SJSA1 (cell line): ENCODE measurements around the gene MSN. TPM values are rescaled to one million over a fixed set of nuclear protein-coding genes. Genes with fewer than 3 reads are reported as not detected.
"Not testable (repeated sequence)": the region's sequence is repeated elsewhere in the genome, so short reads cannot be mapped to it uniquely, and the experiment has no call there.

Experiments
- DNase-seq, 2 experiments: peaks; one replicate each; pipeline ENCODE4 v3.0.0-alpha.2; 2015 to 2020; ENCODE audit warnings: low spot score in 2 of 2, low read depth in 1 of 2
- H3K27ac ChIP-seq: fragments of 250-450 bp; sonication (Bioruptor Pico); 2 replicates; pipeline ENCODE4 v1.5.1; 2020; ENCODE audit warnings: mild to moderate bottlenecking, moderate library complexity
- H3K27me3 ChIP-seq: fragments of 250-450 bp; sonication (Bioruptor Pico); replicated peaks from 2 replicates; pipeline ENCODE4 v1.5.1; 2020; ENCODE audit warnings: mild to moderate bottlenecking, moderate library complexity
- H3K36me3 ChIP-seq: fragments of 250-450 bp; sonication (Bioruptor Pico); 2 replicates; pipeline ENCODE4 v1.5.1; 2020; ENCODE audit warnings: mild to moderate bottlenecking
- H3K4me1 ChIP-seq: fragments of 250-450 bp; sonication (Bioruptor Pico); replicated peaks from 2 replicates; pipeline ENCODE4 v1.6.1; 2021; ENCODE audit warnings: mild to moderate bottlenecking
- H3K4me3 ChIP-seq: fragments of 250-450 bp; sonication (Bioruptor Pico); 2 replicates; pipeline ENCODE4 v1.5.1; 2020; ENCODE audit warnings: mild to moderate bottlenecking
- H3K9me3 ChIP-seq: fragments of 250-450 bp; sonication (Bioruptor Pico); replicated peaks from 2 replicates; pipeline ENCODE4 v1.5.1; 2020; ENCODE audit warnings: mild to moderate bottlenecking
- total RNA-seq: library from RNA; depleted of rRNA; stranded (reverse); fragments of >200 nt; shearing (Covaris generic); gene quantifications from 2 replicates; pipeline ENCODE4 v1.2.3, GENCODE V29; 2014; rRNA removed

Gene MSN
- total RNA-seq, result 296 and 381 TPM in 2 replicates

- H3K27ac ChIP-seq, result peak within 1 kb of the TSS; percentile 98
- peak within 1 kb of the TSS; percentile 87 for H3K4me3 ChIP-seq
- H3K4me1 ChIP-seq, result peaks cover 28% of the 10 kb centered on the region
- peaks cover 33% of the 10 kb centered on the region for H3K36me3 ChIP-seq
- DNase-seq, result peak; percentile 68 to 76
- no peaks in the 10 kb centered on the region for H3K9me3 ChIP-seq
- no peaks in the 10 kb centered on the region for H3K27me3 ChIP-seq
Observed at GRCh38 chrX:65667503-65668376, at the start of gene MSN. TSS of gene MSN (plus strand) at chrX:65667654. CDS start at chrX:65667842, 188 bp downstream.

DNA sequence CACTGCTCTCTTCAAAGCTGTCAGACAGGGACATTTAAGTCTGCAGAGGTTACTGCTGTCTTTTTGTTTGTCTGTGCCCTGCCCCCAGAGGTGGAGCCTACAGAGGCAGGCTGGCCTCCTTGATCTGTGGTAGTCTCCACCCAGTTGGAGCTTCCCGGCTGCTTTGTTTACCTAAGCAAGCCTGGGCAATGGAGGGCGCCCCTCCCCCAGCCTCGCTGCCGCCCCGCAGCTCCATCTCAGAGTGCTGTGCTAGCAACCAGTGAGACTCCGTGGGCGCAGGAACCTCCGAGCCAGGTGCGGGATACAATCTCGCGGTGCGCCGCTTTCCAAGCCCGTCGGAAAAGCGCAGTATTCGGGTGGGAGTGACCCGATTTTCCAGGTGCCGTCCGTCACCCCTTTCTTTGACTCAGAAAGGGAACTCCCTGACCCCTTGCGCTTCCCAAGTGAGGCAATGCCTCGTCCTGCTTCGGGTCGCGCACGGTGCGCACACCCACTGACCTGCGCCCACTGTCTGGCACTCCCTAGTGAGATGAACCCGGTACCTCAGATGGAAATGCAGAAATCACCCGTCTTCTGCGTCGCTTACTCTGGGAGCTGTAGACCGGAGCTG lies 47.3 kb upstream of the MSN start:
- DNase-seq, H3K9me3 ChIP-seq, H3K36me3 ChIP-seq, H3K27ac ChIP-seq, H3K4me3 ChIP-seq, H3K27me3 ChIP-seq, H3K4me1 ChIP-seq: not testable (repeated sequence)

DNA sequence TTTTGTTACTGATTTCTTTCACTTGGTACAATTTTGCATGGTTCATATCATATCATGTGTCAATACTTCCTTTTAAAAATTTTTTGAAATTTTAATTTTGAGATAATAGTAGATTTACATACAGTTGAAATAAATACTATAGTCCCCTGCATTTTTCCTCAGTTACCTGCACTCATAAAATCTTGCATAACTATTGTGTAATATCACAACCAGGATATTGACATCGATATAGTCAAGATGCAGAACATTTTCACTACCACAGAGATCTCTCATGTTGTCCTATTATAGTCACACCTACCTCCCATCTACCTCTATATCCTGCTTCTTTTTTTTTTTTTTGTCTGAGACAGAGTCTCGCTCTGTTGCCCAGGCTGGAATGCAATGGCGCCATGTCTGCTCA lies 36.7 kb upstream of the MSN start:
- no peak for DNase-seq
- no peaks in the 10 kb centered on the region for H3K9me3 ChIP-seq

GRCh38 chrX:65633826-65634225 lies 33.6 kb upstream of the MSN start:
- no peaks in the 10 kb centered on the region for H3K27me3 ChIP-seq
- no peaks in the 10 kb centered on the region for H3K9me3 ChIP-seq
- no peak overlapping the region for H3K27ac ChIP-seq
- DNase-seq, result no peak
- H3K36me3 ChIP-seq, result no peaks in the 10 kb centered on the region
- no peak overlapping the region for H3K4me3 ChIP-seq
- H3K4me1 ChIP-seq, result no peaks in the 10 kb centered on the region

More for the DNA sequence above, 36.7 kb upstream of the MSN start:
- H3K4me1 ChIP-seq, result no peaks in the 10 kb centered on the region
- H3K27ac ChIP-seq, result no peak overlapping the region
- H3K4me3 ChIP-seq, result no peak overlapping the region
- H3K27me3 ChIP-seq, result no peaks in the 10 kb centered on the region
- H3K36me3 ChIP-seq, result no peaks in the 10 kb centered on the region

GRCh38 chrX:65634732-65635131 lies 32.7 kb upstream of the MSN start:
- DNase-seq, result no peak
- no peak overlapping the region for H3K27ac ChIP-seq
- H3K36me3 ChIP-seq, result no peaks in the 10 kb centered on the region
- no peaks in the 10 kb centered on the region for H3K9me3 ChIP-seq
- H3K4me3 ChIP-seq, result no peak overlapping the region
- no peaks in the 10 kb centered on the region for H3K4me1 ChIP-seq
- H3K27me3 ChIP-seq, result no peaks in the 10 kb centered on the region

DNA sequence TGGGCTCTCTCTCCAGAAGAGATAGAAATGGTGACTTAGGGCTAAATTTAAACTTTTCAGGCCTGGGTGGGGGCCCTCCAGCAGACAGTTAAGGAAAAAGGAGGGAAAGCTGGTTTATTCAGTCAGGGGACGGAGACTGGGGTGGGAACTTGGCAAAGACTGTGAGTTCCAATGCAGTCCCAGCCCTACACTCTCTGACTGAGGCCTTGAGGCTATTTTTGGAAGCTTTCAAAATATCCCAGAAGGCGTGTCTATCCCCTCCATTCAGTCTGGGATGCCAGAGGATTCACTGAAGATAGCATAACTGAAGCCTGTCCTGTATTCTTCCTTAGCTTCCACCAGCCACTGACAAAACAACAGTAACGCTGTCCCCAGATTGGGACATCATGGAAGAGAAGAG lies 32.1 kb upstream of the MSN start:
- H3K27ac ChIP-seq, result no peak overlapping the region
- H3K9me3 ChIP-seq, result no peaks in the 10 kb centered on the region
- H3K36me3 ChIP-seq, result no peaks in the 10 kb centered on the region
- H3K4me1 ChIP-seq, result no peaks in the 10 kb centered on the region
- no peak overlapping the region for H3K4me3 ChIP-seq
- DNase-seq, result no peak
- H3K27me3 ChIP-seq, result no peaks in the 10 kb centered on the region

- Histone ChIP-seq H3K9me3 (no peaks in the 10 kb centered on the region), H3K27ac (no peak overlapping the region), H3K36me3 (no peaks in the 10 kb centered on the region), H3K4me1 (no peaks in the 10 kb centered on the region), H3K27me3 (no peaks in the 10 kb centered on the region), H3K4me3 (no peak overlapping the region)
- DNase-seq, result no peak
Observed at GRCh38 chrX:65635822-65636221, 31.6 kb upstream of the MSN start.

DNA sequence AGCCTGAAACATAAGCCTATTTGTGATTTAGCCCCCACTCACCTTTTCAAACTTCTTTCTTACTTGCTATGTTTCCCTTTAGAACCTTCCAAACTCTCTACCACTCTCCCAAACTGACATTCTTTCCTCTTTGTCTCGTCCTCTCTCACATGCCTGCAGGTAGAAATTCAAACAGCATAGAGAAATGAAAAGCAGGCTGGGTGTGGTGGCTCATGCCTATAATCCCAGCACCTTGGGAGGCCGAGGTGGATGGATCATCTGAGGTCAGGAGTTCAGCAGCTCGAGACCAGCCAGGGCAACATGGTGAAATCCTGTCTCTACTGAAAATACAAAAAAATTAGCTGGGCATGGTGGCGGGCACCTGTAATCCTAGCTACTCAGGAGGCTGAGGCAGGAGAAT lies 31.2 kb upstream of the MSN start:
- DNase-seq, H3K27ac ChIP-seq, H3K27me3 ChIP-seq, H3K4me3 ChIP-seq, H3K9me3 ChIP-seq, H3K36me3 ChIP-seq, H3K4me1 ChIP-seq: not testable (repeated sequence)

- Histone ChIP-seq H3K27ac (no peak overlapping the region), H3K9me3 (no peaks in the 10 kb centered on the region), H3K4me3 (no peak overlapping the region), H3K36me3 (no peaks in the 10 kb centered on the region), H3K4me1 (no peaks in the 10 kb centered on the region), H3K27me3 (no peaks in the 10 kb centered on the region)
- no peak for DNase-seq
Observed at GRCh38 chrX:65637335-65637734, 30.1 kb upstream of the MSN start.

DNA sequence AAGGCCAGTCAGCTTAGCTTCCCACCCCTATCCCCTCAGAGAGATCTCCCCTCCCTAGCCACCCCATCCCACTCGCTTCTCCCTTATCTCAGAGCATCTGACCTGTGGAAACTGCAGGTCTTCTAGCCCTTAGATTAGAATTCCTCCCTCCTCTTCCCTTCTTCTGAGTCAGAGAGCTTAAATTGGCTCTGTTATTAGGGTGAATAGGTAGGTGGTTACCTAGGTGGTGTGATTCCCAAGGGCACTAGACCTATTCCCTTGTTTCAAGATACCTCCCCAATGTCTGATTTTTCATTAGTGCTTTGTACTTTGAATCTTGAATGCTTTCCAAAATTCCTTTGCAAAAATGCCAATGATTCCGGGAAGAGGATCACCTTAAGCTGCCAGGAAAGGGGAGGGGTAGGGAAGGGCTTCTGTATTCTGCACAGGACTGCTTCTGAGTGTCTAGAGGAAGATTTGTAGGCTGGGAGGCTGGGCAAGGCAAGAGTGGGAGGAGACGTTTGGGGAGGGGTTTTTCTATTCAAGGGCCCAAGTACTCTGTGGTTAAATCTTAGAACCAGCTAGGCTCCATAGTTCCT lies 24.5 kb upstream of the MSN start:
- Histone ChIP-seq H3K27ac (no peak overlapping the region), H3K4me1 (peaks cover 24% of the 10 kb centered on the region)
- DNase-seq, result no peak

GRCh38 chrX:65643531-65644052 lies 23.9 kb upstream of the MSN start:
- Histone ChIP-seq H3K27me3 (no peaks in the 10 kb centered on the region), H3K4me3 (no peak overlapping the region), H3K36me3 (no peaks in the 10 kb centered on the region), H3K4me1 (peaks cover 24% of the 10 kb centered on the region), H3K27ac (no peak overlapping the region), H3K9me3 (no peaks in the 10 kb centered on the region)
- DNase-seq, result no peak

More for the DNA sequence above, 24.5 kb upstream of the MSN start:
- Histone ChIP-seq H3K27me3 (no peaks in the 10 kb centered on the region), H3K9me3 (no peaks in the 10 kb centered on the region), H3K36me3 (no peaks in the 10 kb centered on the region), H3K4me3 (no peak overlapping the region)

DNA sequence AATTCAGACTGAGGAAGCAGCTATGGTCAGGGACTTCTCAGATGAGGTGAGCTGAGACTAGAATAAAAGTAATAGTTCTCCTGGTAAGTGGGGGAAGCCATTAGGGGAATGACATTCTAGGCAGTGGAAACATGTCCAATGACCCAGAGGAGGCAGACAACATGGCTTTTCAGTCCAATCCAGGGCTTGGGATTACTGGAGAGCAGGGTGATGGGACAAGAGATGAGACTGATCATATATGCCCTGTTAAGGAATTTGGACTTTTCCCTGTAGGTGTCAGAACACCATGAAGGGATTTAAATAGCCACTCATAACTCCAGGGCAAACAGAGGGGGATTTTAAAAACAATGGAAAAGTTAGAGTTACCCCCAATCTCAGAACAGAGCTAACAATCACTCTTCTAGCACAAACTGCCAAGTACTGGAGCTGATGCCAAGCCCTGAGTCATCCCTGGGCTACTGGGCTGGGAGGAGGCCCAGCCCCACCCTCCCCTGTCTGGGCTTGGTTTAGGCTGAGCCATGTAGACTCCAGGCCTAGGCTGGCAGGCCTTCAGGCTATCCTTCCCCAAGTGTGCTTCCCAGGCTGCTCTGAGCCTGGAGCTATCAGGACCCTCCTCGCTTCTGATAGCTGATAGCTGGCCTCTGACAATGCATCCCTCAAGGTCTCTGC lies 22.7 kb upstream of the MSN start:
- Histone ChIP-seq H3K4me3 (no peak overlapping the region), H3K36me3 (no peaks in the 10 kb centered on the region), H3K9me3 (no peaks in the 10 kb centered on the region), H3K27me3 (no peaks in the 10 kb centered on the region), H3K27ac (peak overlapping the region; percentile 16), H3K4me1 (peaks cover 24% of the 10 kb centered on the region)
- peak; percentile 73 to 75 for DNase-seq

DNA sequence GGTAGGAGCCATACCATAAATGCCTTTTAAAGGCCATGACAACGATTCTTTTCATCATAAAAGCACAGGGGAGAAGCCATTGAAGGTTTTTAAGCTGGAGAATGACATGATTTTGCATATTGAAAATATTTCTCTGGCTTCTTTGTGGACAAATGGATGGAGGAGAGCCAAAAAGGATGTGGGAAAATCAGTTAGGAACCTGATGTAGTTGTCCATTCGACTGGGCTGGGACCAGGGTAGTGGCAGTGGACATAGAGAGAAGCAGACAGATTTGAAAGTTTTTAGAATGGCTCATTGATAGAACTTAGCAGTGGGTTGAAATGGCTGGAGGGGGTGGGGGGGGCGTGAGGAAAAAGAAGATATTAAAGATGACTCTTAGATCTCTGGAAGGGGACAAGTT lies 19.7 kb upstream of the MSN start:
- no peak overlapping the region for H3K4me3 ChIP-seq
- no peaks in the 10 kb centered on the region for H3K9me3 ChIP-seq
- H3K27me3 ChIP-seq, result no peaks in the 10 kb centered on the region
- no peaks in the 10 kb centered on the region for H3K36me3 ChIP-seq
- H3K4me1 ChIP-seq, result peaks cover 24% of the 10 kb centered on the region
- H3K27ac ChIP-seq, result no peak overlapping the region
- no peak for DNase-seq
